Liver (tissue), 9 donors: ENCODE measurements around the gene CHPT1. TPM values are rescaled to one million over a fixed set of nuclear protein-coding genes. Genes with fewer than 3 reads are reported as not detected.

Experiments used
- DNase-seq: peaks from one replicate; pipeline ENCODE4 v3.0.0-alpha.2; 2017; ENCODE audit warnings: low spot score
- H3K27ac ChIP-seq, 2 donors: one replicate each; pipeline ENCODE4 v1.7.0; 2013; ENCODE audit warnings: inconsistent platforms in 2 of 2, low read length in 2 of 2, control low read depth in 1 of 2, low read depth in 1 of 2, mild to moderate bottlenecking in 1 of 2
- H3K27me3 ChIP-seq, 4 donors: one replicate each; pipeline versions ENCODE4 v1.6.1 to v1.7.0; 2013; ENCODE audit warnings: low read length in 3 of 4, inconsistent platforms in 1 of 4, mild to moderate bottlenecking in 1 of 4, moderate library complexity in 1 of 4; ENCODE audit not compliant: control insufficient read depth in 4 of 4, insufficient read depth in 4 of 4
- H3K36me3 ChIP-seq, 4 donors: one replicate each; pipeline versions ENCODE4 v1.6.1 to v1.7.0; 2013; ENCODE audit warnings: low read length in 3 of 4, mild to moderate bottlenecking in 3 of 4, low read depth in 1 of 4, moderate library complexity in 1 of 4; ENCODE audit not compliant: control insufficient read depth in 4 of 4, insufficient read depth in 3 of 4
- H3K4me1 ChIP-seq, 4 donors: one replicate each; pipeline versions ENCODE4 v1.6.1 to v1.7.0; 2013; ENCODE audit warnings: low read length in 3 of 4, mild to moderate bottlenecking in 3 of 4, moderate library complexity in 1 of 4; ENCODE audit not compliant: control insufficient read depth in 4 of 4, insufficient read depth in 4 of 4
- H3K4me3 ChIP-seq, 3 donors: one replicate each; pipeline versions ENCODE4 v1.6.1 to v1.7.0; 2013; ENCODE audit warnings: low read length in 3 of 3, control low read depth in 1 of 3, low read depth in 1 of 3, mild to moderate bottlenecking in 1 of 3
- H3K9ac ChIP-seq, 2 donors: one replicate each; pipeline ENCODE4 v1.7.0; 2013; ENCODE audit warnings: low read length in 2 of 2, mild to moderate bottlenecking in 2 of 2, moderate library complexity in 2 of 2, control low read depth in 1 of 2, low read depth in 1 of 2
- H3K9me3 ChIP-seq, 4 donors: one replicate each; pipeline versions ENCODE4 v1.6.1 to v1.7.0; 2013; ENCODE audit warnings: low read length in 3 of 4; ENCODE audit not compliant: control insufficient read depth in 4 of 4
- CTCF ChIP-seq: fragments of 150-350 bp; IDR thresholded peaks from 2 replicates; pipeline ENCODE4 v1.5.1; 2017; ENCODE audit warnings: improper control_type of control experiment, low read depth, low read length; ENCODE audit not compliant: missing input control
- EGR1 ChIP-seq, 2 donors: IDR thresholded peaks; 2 replicates each; pipeline ENCODE4 v1.6.1; 2016 to 2018; ENCODE audit warnings: antibody characterized with exemption in 2 of 2, low read depth in 2 of 2
- FOXA1 ChIP-seq: IDR thresholded peaks from 2 replicates; pipeline ENCODE4 v1.6.1; 2016; ENCODE audit warnings: antibody characterized with exemption
- FOXA2 ChIP-seq: IDR thresholded peaks from 2 replicates; pipeline ENCODE4 v1.6.1; 2016; ENCODE audit warnings: antibody characterized with exemption
- JUND ChIP-seq, 2 donors: IDR thresholded peaks; 2 replicates each; pipeline ENCODE4 v1.6.1; 2016; ENCODE audit warnings: antibody characterized with exemption in 2 of 2
- NR2F2 ChIP-seq: IDR thresholded peaks from 2 replicates; pipeline ENCODE4 v1.6.1; 2016; ENCODE audit warnings: antibody characterized with exemption
- RXRA ChIP-seq, 2 donors: IDR thresholded peaks; 2 replicates each; pipeline ENCODE4 v1.6.1; 2017 to 2018; ENCODE audit warnings: antibody characterized with exemption in 2 of 2, mild to moderate bottlenecking in 1 of 2
- SP1 ChIP-seq: IDR thresholded peaks from 2 replicates; pipeline ENCODE4 v1.6.1; 2018; ENCODE audit warnings: antibody characterized with exemption, mild to moderate bottlenecking
- YY1 ChIP-seq: IDR thresholded peaks from 2 replicates; pipeline ENCODE4 v1.6.1; 2016; ENCODE audit warnings: antibody characterized with exemption, mild to moderate bottlenecking
- ZBTB33 ChIP-seq: IDR thresholded peaks from 2 replicates; pipeline ENCODE4 v1.6.1; 2016; ENCODE audit warnings: antibody characterized with exemption
- WGBS: extraction: QIAGEN DNeasy Blood & Tissue Kit; methylation state at CpG from one replicate; pipeline ENCODE4 v1.1.7; 2013; 5-methylcytosine and 5-hydroxymethylcytosine counted together
- polyA plus RNA-seq, 2 donors: library from polyadenylated mRNA; stranded (reverse) in 1 of 2; unstranded in 1 of 2; fragments of 200-250 nt in 1 of 2; fragments of >200 nt in 1 of 2; fragmentation: Nextera tagmentation in 1 of 2; extraction: Ambion mirVana in 1 of 2; gene quantifications; one replicate each; pipeline versions ENCODE4 v1.2.1 to v1.2.3, GENCODE V29; 2013 to 2015
- total RNA-seq, 2 donors: library from RNA; depleted of rRNA; stranded (reverse); fragments of >200 nt; gene quantifications; one replicate each; pipeline ENCODE4 v1.2.3, GENCODE V29; 2014
- TF ChIP-seq, protein P1 (sequence below): IDR thresholded peaks from 2 replicates; pipeline ENCODE4 v1.6.1; 2016; ENCODE audit warnings: antibody characterized with exemption
- donor health status: healthy.
- donor health status: healthy.
- donor health status: healthy.
- donor health status: healthy.
- donor health status: healthy.

CHPT1 gene
- total and polyA plus RNA-seq, 4 donors, result 51.5 to 96.6 (median 61.7) TPM

- no peak for DNase-seq
- Histone ChIP-seq H3K4me1 (peaks cover 7 to 45% (median 21%) of the 10 kb centered on the region in 4 donors), H3K9ac (peak overlapping the region; percentile 61 to 84), H3K36me3 (no peaks in the 10 kb centered on the region), H3K9me3 (peaks cover 0 to 3% (median 0%) of the 10 kb centered on the region in 4 donors), H3K4me3 (peak overlapping the region; percentile 74 to 99 (median 89)), H3K27me3 (no peaks in the 10 kb centered on the region), H3K27ac (peak overlapping the region; percentile 97 to 98)
- 35% methylated on average over 12 of the region's 12 CpGs for WGBS
- TF ChIP-seq FOXA2 (no peak), RXRA (IDR thresholded peaks at IDR 0.05) (no peak), NR2F2 (no peak), ZBTB33 (peak; percentile 6), YY1 (no peak)
Observed at GRCh38 chr12:101698800-101699347, 1.4 kb downstream of the CHPT1 start.

DNA sequence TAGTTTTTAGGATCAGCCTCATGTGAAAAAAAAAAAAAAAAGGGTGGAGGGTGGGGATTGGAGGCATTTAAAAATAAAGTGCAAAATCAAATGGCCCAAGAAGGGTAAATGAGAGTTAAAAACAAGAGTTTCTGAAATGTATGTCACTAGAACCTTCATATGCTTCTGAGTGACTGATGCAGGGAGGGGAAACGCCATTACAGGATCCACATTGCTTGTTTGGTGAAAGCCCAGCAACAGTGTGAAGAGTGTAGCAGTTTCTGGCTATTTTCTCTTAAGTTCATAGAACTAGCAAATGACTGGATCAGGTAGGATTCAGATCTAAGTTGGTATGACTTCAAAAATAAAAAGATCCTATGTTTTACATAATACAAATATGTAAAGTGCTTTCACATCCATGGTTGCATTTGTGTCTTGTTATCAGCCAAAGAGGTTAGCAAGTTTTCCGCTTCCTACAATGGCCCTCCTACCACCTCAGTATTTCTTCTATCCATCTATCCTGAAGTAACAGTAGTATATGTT lies 2.9 kb downstream of the CHPT1 start:
- H3K4me1 ChIP-seq, result peaks cover 7 to 42% (median 20%) of the 10 kb centered on the region in 4 donors
- no peak for DNase-seq
- no peaks in the 10 kb centered on the region for H3K9me3 ChIP-seq
- peak overlapping the region in 1 of 2 donors; percentile 5 for H3K27ac ChIP-seq
- peak overlapping the region in 1 of 2 donors; percentile 27 for H3K9ac ChIP-seq
- TF ChIP-seq, protein P1, sequence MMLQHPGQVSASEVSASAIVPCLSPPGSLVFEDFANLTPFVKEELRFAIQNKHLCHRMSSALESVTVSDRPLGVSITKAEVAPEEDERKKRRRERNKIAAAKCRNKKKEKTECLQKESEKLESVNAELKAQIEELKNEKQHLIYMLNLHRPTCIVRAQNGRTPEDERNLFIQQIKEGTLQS, result no peak
- TF ChIP-seq EGR1 (IDR thresholded peaks at IDR 0.05; ENCODE audit: low read depth in 2 of 2) (no peak), NR2F2 (no peak), JUND (IDR thresholded peaks at IDR 0.05) (no peak), SP1 (no peak), FOXA1 (no peak)
- WGBS, result 81% methylated on average over 2 of the region's 2 CpGs
- H3K4me3 ChIP-seq, result no peak overlapping the region
- H3K27me3 ChIP-seq, result no peaks in the 10 kb centered on the region
- no peaks in the 10 kb centered on the region for H3K36me3 ChIP-seq

GRCh38 chr12:101703487-101703886 lies 6.0 kb downstream of the CHPT1 start:
- Histone ChIP-seq H3K27me3 (no peaks in the 10 kb centered on the region), H3K9ac (no peak overlapping the region), H3K4me3 (no peak overlapping the region), H3K27ac (no peak overlapping the region), H3K36me3 (no peaks in the 10 kb centered on the region), H3K9me3 (no peaks in the 10 kb centered on the region), H3K4me1 (peaks cover 6 to 32% (median 18%) of the 10 kb centered on the region in 4 donors)
- WGBS, result 65% methylated on average over 3 of the region's 3 CpGs
- no peak for TF ChIP-seq FOXA2
- no peak for TF ChIP-seq RXRA (IDR thresholded peaks at IDR 0.05)
- TF ChIP-seq CTCF, result no peak
- TF ChIP-seq, protein P1, result no peak
- TF ChIP-seq ZBTB33, result no peak
- no peak for DNase-seq
